NCI-H146 (cell line): Measurements from ENCODE around the gene PRPF31.
A peak's percentile ranks its signal among the peaks of the same experiment; 100 is the strongest.

ENCODE experiments used
- DNase-seq: peaks from one replicate; lab custom pipeline; 2025; lab: John Stamatoyannopoulos, UW

Gene PRPF31

DNA sequence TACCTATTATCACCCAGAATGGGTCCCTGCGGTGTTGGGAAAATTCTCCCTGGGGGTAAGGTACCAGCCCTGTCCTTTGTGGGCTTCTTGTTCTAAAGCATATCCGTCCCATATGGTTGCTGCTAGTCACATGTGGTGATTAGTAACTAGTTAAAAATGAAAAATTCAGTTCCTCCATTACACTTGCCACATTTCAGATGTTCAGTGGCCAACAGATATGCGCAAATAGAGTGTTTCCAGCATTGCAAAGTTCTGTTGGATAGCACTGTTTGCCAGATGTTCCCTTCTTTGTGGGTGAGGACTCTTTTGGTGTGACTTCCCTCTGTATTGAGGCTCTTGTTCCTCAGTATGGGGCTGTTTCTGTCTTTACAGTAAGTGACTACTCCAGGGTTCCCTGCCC lies 25.8 kb downstream of the PRPF31 start:
- DNase-seq: no peak

DNA sequence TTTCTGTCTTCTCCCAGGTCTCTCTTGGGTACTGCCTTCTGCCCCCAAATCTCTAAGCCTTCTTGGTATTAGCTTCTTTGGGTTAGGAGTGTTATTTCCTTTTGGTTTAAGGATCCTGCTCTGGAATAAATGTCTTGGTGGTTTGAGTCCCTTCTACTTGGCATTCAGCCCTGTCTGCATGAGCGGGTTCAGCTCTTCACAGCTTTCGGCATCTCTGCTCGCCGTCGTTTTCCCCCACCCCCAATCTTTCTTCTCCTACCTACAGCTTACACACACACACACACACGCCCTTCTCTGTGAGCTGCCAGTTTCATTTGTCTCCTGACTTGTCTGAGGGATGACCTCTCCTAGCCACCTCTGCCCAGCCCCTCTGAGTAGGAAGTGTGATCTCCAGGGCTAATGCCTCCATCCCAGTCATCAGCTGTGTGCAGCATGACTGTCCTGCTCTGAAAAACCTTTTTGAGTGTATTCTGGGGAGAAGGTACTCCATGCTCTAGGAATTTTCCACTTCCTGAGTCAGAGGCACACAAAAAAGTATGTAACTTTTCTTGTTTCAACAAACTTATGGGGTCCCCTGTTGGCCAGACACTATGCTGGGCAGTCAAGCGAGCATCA lies 26.7 kb downstream of the PRPF31 start:
- DNase-seq: no peak

GRCh38 chr19:54145541-54146158 lies 30.1 kb downstream of the PRPF31 start:
- no peak for DNase-seq

GRCh38 chr19:54147676-54148075 lies 32.1 kb downstream of the PRPF31 start:
- DNase-seq: no peak

- no peak for DNase-seq
Observed at GRCh38 chr19:54148158-54148557, 32.6 kb downstream of the PRPF31 start.

GRCh38 chr19:54149021-54149812 lies 33.7 kb downstream of the PRPF31 start:
- DNase-seq: no peak

GRCh38 chr19:54151362-54152035 lies 35.9 kb downstream of the PRPF31 start:
- DNase-seq: no peak

GRCh38 chr19:54152267-54152666 lies 36.7 kb downstream of the PRPF31 start:
- no peak for DNase-seq

DNA sequence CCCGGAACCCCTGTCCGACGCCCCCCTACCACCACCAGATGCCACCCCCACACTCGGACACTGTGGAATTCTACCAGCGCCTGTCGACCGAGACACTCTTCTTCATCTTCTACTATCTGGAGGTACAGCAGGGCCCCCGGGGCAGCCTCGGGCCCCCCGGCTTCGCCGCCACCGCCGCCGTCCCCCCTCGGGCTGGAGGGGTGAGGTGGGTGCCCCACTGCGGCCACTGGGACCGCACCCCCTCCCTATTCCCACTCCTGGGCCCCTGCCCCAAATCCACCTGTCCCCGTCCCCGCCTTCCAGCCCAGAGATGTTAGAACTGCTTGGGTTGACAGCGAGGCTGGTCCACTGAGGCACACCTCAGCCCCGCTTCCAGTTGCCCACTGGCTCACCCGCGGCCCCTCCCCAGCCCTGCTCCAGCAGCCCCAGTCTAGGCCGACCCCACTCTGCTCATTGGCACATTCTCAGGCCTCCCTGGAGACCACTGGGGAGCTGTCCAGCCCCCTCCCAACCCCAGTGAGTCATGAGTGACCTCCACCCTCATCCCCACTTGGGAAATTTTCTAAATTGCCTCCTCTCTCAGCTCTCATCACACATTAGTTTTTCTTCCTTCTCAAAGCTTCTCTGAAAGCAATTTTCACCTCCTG lies 37.4 kb downstream of the PRPF31 start:
- DNase-seq: no peak

DNA sequence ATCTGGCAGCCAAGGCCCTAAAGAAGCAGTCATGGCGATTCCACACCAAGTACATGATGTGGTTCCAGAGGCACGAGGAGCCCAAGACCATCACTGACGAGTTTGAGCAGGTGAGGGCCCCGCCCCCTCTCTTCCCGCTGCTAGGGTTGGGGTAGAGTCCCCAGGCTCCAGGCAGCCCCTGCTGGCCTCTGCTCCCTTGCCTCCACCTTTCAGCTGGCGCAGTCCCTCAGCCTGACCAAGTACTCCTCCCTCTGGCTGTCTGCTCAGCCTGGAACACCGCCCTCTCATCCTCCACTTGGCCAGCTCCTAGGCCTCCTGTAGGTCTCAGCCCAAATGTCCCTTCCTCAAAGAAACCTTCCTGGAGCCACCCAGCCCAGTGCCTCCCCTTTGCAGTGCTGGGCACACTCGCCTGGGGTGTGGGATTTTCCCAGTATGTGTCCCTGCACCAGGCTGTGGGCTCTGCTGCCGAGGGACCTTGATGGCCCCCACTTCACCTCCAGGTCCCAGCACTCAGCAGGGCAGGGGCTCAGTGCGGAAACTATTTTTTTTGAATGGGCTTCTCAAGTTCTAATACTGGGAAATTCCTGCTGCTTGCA lies 38.3 kb downstream of the PRPF31 start:
- no peak for DNase-seq

DNA sequence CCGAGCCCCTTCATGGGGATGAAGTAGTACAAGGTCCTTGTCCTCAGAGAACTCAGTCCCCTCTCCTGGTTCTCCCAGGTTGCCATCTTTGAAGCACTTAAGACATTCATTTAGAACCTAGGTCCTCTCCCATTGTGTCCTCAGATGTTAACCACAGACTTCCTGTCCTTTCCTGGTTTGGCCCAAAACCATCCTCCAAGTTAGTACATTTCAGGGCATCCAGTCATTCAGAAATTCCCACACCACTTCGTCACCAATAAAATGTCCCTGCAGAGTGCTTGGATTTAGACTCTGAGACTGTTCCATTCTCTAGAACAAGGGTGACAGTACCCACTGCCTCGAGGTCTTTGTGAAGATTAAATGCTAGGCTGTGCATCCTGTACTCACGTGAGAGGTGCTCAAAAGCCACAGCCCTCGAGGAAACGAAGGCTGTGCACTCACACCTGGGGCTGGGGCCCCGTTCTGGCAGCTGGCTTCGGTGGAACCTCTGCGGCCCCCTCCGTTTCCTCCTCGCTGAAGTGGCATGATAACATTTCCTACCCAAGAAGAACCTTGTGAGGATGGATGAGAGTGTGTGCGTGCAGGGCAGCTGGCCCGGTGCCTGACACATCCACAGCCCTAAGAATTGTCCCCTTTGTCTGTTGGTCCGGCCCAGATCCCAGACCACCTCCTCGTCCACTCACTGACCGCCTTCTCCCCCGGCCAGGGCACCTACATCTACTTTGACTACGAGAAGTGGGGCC lies 39.2 kb downstream of the PRPF31 start:
- DNase-seq: no peak

DNA sequence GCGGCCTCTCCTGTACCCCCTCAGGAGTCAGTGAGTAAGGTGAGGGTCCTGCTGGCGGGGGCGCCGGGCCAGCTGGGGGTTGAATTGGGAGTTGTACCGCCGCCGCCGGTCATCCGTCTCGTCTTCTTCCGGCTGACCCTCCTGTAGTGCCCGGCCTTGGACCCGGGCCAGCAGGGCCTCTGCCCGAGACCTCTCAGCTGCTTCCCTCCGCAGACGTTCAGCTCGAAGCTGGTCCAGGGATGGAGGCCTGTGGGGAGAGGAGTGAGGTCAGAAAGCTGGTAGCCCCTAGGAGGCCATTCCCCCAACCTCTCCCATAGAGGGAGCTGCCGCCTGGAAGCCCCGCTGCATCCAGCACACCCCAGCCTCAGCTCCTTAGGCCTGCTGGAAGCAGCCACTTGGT lies 40.1 kb downstream of the PRPF31 start:
- no peak for DNase-seq

- no peak for DNase-seq
Observed at GRCh38 chr19:54156490-54156889, 40.9 kb downstream of the PRPF31 start.

DNA sequence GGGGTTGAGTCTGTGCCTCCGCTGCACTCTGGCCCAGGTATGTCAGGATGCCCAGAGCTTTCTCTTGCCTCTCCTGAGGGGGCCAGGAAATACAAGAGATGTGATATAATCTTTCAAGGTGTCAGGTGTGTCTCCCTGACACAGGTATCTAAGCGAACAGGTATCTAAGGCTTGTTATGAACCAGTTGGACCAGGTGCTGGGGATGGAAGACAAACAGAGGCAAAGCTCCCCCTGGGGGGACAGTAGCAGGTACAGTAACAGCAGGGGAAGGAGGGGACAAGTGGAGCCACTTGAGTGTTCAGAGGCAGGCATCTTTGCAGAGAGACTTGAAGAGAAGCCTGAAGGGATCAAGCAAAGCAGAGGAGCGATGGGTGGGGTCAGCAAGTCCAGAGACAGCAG lies 41.4 kb downstream of the PRPF31 start:
- DNase-seq: no peak

- no peak for DNase-seq
Observed at GRCh38 chr19:54158812-54159351, 43.3 kb downstream of the PRPF31 start.

GRCh38 chr19:54159352-54160181 lies 44.0 kb downstream of the PRPF31 start, which contains the start of gene LENG1:
Gene LENG1 (minus strand): TSS chr19:54159721. CDS start chr19:54159695, 26 bp downstream.
- DNase-seq: peak; percentile 100

DNA sequence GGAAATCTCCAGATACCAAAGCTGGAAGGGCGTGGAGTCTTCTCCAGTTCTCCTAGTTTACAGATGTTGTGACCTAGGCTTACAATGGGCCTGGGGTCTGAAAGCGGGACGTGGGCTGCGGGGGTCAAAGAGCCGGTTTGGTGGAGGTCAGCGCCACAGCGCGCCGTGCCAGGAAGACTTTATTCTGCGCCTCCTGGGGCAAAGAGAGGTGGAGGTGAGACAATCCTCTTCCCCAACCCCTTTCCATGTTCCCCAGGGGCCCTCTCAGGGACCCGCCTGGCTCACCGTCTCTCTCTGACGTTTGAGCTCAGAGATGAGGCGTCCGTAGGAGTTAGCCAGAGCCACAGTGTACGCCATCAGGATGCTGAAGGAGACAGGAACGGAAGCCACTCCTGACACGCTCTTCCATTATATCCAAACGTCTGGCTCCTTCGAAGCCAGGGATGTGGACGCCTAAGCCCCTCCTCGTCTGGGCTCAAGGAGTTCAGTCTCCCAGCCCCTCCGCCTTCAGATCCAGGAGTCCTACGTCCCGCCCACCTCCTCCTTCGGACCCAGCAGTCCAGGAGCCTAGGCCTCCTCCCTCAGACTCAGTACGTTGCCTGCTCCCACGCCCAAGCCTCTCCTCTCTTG lies 44.7 kb downstream of the PRPF31 start:
- DNase-seq: peak; percentile 56

- DNase-seq: peak; percentile 56
Observed at GRCh38 chr19:54160854-54161253, 45.3 kb downstream of the PRPF31 start.

- peak; percentile 88 for DNase-seq
Observed at GRCh38 chr19:54162241-54162805, 46.8 kb downstream of the PRPF31 start.
